Smooth muscle cell (in vitro differentiated cells): ENCODE data around the gene RAPGEF2. TPM values are rescaled to one million over a fixed set of nuclear protein-coding genes. Genes with fewer than 3 reads are reported as not detected.
A peak's percentile ranks its signal among the peaks of the same experiment; 100 is the strongest.

Source experiments
- DNase-seq: peaks from one replicate; lab custom pipeline; 2025; ENCODE audit not compliant: unreplicated experiment; lab: John Stamatoyannopoulos, UW
- H2AFZ ChIP-seq: fragments of 200-600 bp; sonication (generic); 2 replicates; pipeline ENCODE4 v1.6.0; 2016; ENCODE audit warnings: antibody characterized with exemption, low read depth, mild to moderate bottlenecking
- H3F3A ChIP-seq: fragments of 200-600 bp; sonication (generic); 2 replicates; pipeline ENCODE4 v1.6.0; 2017; ENCODE audit warnings: antibody characterized with exemption, low read depth
- H3K27ac ChIP-seq: fragments of 200-600 bp; sonication (generic); 2 replicates; pipeline ENCODE4 v1.5.1; 2016; ENCODE audit warnings: low read depth, mild to moderate bottlenecking
- H3K27me3 ChIP-seq: fragments of 200-600 bp; sonication (generic); 2 replicates; pipeline ENCODE4 v1.6.1; 2016; ENCODE audit warnings: low read depth, mild to moderate bottlenecking
- H3K36me3 ChIP-seq: fragments of 200-600 bp; sonication (generic); 2 replicates; pipeline ENCODE4 v1.5.1; 2016; ENCODE audit warnings: low read depth
- H3K4me1 ChIP-seq: fragments of 200-600 bp; sonication (generic); 2 replicates; pipeline ENCODE4 v1.5.1; 2016; ENCODE audit warnings: low read depth
- H3K4me2 ChIP-seq: fragments of 200-600 bp; sonication (generic); 2 replicates; pipeline ENCODE4 v1.6.0; 2016; ENCODE audit warnings: mild to moderate bottlenecking
- H3K4me3 ChIP-seq: fragments of 200-600 bp; sonication (generic); 2 replicates; pipeline ENCODE4 v1.5.1; 2016; ENCODE audit warnings: mild to moderate bottlenecking
- H3K79me2 ChIP-seq: fragments of 200-600 bp; sonication (generic); 2 replicates; pipeline ENCODE4 v1.6.0; 2016; ENCODE audit warnings: low read depth, mild to moderate bottlenecking
- H3K9ac ChIP-seq: fragments of 200-600 bp; sonication (generic); 2 replicates; pipeline ENCODE4 v1.6.0; 2016; ENCODE audit warnings: low read depth
- H3K9me3 ChIP-seq: fragments of 200-600 bp; sonication (generic); replicated peaks from 2 replicates; pipeline ENCODE4 v1.5.1; 2016; ENCODE audit warnings: low read depth
- H4K20me1 ChIP-seq: fragments of 200-600 bp; sonication (generic); 2 replicates; pipeline ENCODE4 v1.6.0; 2016; ENCODE audit warnings: low read depth
- WGBS: methylation state at CpG from one replicate; pipeline ENCODE4 v1.1.7; 2016; ENCODE audit warnings: low lambda C conversion rate; 5-methylcytosine and 5-hydroxymethylcytosine counted together
- polyA plus RNA-seq: library from polyadenylated mRNA; unstranded; fragments of >200 nt; fragmentation: Nextera tagmentation; extraction: Ambion mirVana; gene quantifications from 2 replicates; pipeline ENCODE4 v1.2.1, GENCODE V29; 2016
- total RNA-seq: library from RNA; depleted of rRNA; stranded (reverse); fragments of >200 nt; gene quantifications from 2 replicates; pipeline ENCODE4 v1.2.3, GENCODE V29; 2014
- TF ChIP-seq, protein P1 (sequence below): fragments of 200-600 bp; sonication (generic); IDR thresholded peaks from 2 replicates; pipeline ENCODE4 v1.5.1; 2017; ENCODE audit warnings: borderline replicate concordance, mild to moderate bottlenecking, antibody characterized with exemption; ENCODE audit not compliant: insufficient read depth, poor library complexity, severe bottlenecking

RAPGEF2 gene, protein sequence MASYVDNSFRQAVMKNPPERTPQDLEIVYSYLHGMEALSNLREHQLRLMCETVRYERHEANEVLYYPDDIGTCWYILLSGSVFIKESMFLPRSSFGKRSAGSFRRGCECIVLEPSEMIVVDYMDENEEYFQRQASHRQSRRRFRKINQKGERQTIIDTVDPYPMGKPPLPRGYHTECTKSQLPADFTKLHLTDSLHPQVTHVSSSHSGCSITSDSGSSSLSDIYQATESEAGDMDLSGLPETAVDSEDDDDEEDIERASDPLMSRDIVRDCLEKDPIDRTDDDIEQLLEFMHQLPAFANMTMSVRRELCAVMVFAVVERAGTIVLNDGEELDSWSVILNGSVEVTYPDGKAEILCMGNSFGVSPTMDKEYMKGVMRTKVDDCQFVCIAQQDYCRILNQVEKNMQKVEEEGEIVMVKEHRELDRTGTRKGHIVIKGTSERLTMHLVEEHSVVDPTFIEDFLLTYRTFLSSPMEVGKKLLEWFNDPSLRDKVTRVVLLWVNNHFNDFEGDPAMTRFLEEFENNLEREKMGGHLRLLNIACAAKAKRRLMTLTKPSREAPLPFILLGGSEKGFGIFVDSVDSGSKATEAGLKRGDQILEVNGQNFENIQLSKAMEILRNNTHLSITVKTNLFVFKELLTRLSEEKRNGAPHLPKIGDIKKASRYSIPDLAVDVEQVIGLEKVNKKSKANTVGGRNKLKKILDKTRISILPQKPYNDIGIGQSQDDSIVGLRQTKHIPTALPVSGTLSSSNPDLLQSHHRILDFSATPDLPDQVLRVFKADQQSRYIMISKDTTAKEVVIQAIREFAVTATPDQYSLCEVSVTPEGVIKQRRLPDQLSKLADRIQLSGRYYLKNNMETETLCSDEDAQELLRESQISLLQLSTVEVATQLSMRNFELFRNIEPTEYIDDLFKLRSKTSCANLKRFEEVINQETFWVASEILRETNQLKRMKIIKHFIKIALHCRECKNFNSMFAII (N-terminal part only)
- 44.7 and 60.1 TPM in 2 replicates for total RNA-seq
- 6.8 and 7.4 TPM in 2 replicates for polyA plus RNA-seq

DNA sequence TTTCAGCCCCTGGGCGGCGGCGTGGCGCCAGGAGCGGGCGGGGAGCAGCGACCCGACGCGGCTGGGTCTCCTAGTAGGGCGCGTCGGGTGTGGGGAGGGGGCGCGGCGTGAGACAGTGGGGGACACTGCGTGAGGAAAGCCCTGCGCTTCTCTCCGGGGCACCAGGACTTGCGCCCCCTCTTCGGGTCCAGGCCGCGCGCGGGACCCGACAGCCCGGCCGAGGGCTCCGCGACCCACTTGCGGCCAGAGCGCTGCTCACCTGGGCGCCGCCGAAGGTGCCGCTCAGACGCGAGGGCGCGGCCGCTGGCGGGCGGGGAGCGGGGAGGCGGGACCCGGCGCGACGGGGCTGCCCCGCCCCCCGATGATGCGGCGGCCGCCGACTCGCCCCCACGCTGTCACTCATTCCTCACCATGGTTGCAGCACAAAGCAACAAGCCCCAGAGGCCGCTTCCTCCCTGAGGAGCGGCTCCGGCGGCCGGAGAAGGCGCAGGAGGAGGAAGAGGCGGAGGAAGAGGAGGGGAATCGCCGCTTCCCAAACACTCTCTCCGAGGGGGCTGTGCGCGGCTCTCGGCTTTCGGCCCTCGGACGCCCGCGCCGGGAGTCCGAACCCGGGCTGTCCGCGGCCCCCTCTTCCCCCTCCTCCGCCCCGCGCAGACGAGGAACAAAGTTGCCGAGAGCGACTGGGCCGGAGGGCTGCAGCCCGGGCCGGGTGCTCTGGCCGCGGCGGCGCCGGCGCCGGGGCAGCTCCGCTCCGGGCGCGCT, at the start of gene RAPGEF2:
TSS of gene RAPGEF2 (plus strand) at position 458 of the 762 bp plus-strand sequence. CDS start 1,084 bp downstream, outside the sequence.
- TF ChIP-seq, protein P1, sequence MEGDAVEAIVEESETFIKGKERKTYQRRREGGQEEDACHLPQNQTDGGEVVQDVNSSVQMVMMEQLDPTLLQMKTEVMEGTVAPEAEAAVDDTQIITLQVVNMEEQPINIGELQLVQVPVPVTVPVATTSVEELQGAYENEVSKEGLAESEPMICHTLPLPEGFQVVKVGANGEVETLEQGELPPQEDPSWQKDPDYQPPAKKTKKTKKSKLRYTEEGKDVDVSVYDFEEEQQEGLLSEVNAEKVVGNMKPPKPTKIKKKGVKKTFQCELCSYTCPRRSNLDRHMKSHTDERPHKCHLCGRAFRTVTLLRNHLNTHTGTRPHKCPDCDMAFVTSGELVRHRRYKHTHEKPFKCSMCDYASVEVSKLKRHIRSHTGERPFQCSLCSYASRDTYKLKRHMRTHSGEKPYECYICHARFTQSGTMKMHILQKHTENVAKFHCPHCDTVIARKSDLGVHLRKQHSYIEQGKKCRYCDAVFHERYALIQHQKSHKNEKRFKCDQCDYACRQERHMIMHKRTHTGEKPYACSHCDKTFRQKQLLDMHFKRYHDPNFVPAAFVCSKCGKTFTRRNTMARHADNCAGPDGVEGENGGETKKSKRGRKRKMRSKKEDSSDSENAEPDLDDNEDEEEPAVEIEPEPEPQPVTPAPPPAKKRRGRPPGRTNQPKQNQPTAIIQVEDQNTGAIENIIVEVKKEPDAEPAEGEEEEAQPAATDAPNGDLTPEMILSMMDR = no peak
- Histone ChIP-seq H3K9me3 (no peaks in the 10 kb centered on the region), H3K4me1 (peaks cover 28% of the 10 kb centered on the region), H3K27me3 (no peaks in the 10 kb centered on the region), H3F3A (no peaks in the 10 kb centered on the region), H3K4me2 (peak within 1 kb of the TSS; percentile 87), H3K79me2 (peaks cover 39% of the 10 kb centered on the region), H3K4me3 (peak within 1 kb of the TSS; percentile 98), H4K20me1 (peaks cover 38% of the 10 kb centered on the region), H3K9ac (peak within 1 kb of the TSS; percentile 98), H3K36me3 (no peaks in the 10 kb centered on the region), H2AFZ (peak within 1 kb of the TSS; percentile 99), H3K27ac (peak within 1 kb of the TSS; percentile 98)
- under 1% methylated on average over 52 of the region's 100 CpGs for WGBS
- peak; percentile 64 for DNase-seq

DNA sequence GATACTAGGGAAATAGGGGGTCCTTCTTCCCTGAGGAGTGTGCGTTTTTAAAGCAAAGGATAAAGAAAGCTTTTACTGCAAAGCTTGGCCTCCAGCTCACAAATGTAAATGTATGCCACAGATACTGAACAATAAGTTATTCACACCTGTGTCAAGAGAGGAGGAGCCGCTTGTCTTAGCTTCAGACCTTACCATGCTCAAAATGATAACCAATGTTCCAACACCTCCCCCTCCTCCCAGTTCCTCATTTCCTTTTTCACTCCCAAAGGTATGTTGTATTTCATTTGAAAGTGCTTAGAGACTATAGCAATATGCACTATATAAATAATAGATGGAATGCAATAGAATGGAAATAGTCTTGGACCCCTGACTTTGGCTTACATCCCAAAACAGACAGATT, 47.0 kb upstream of the RAPGEF2 start:
- no peak for DNase-seq
- Histone ChIP-seq H3K9me3 (no peaks in the 10 kb centered on the region), H3K27ac (no peak overlapping the region), H3K27me3 (no peaks in the 10 kb centered on the region), H4K20me1 (no peaks in the 10 kb centered on the region), H3K4me2 (no peak overlapping the region), H3K4me1 (peaks cover 8% of the 10 kb centered on the region), H3K36me3 (no peaks in the 10 kb centered on the region), H3F3A (no peaks in the 10 kb centered on the region), H3K9ac (no peak overlapping the region), H3K4me3 (no peak overlapping the region), H3K79me2 (no peaks in the 10 kb centered on the region), H2AFZ (no peak overlapping the region)
- TF ChIP-seq, protein P1 = no peak
- WGBS = 82% methylated on average over 2 of the region's 2 CpGs

DNA sequence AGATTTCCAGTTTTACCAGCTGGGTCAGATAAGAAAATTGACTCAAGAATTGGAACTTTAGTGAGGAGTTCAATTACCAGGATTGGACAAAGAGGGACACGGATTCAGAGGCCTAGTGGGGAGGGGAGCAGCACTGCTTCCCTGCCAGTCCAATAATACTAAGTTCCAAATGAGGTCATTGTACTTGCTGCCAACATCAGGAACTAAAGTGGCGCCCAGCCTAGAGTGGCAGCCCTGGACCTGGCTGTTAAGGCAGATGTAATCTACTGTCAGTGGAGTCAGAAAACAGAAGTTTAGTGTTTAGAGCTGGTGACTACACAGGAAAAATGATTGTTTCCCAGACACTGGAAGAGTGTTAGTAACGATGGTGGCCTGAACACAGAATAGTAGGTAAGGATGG, 42.7 kb upstream of the RAPGEF2 start:
- no peaks in the 10 kb centered on the region for H3K79me2 ChIP-seq
- H4K20me1 ChIP-seq = no peaks in the 10 kb centered on the region
- no peaks in the 10 kb centered on the region for H3F3A ChIP-seq
- H3K9ac ChIP-seq = no peak overlapping the region
- H3K4me3 ChIP-seq = no peak overlapping the region
- TF ChIP-seq, protein P1 = no peak
- no peak overlapping the region for H3K4me2 ChIP-seq
- no peak overlapping the region for H2AFZ ChIP-seq
- H3K36me3 ChIP-seq = no peaks in the 10 kb centered on the region
- no peaks in the 10 kb centered on the region for H3K9me3 ChIP-seq
- no peaks in the 10 kb centered on the region for H3K4me1 ChIP-seq
- 95% methylated on average over 3 of the region's 3 CpGs for WGBS
- no peak for DNase-seq
- no peak overlapping the region for H3K27ac ChIP-seq
- no peaks in the 10 kb centered on the region for H3K27me3 ChIP-seq
